Right hindlimb (tissue), 1 donor: ENCODE results near the gene PLPP3.

Experiments used
- DNase-seq: peaks from one replicate; pipeline ENCODE4 v3.0.0-alpha.2; 2018

The PLPP3 gene

GRCh38 chr1:56575865-56576264, 3.5 kb downstream of the PLPP3 start:
- no peak for DNase-seq

GRCh38 chr1:56574794-56575193, 4.6 kb downstream of the PLPP3 start:
- DNase-seq = no peak

- DNase-seq = no peak
Measured at GRCh38 chr1:56573311-56573710, 6.1 kb downstream of the PLPP3 start.

GRCh38 chr1:56572334-56573050, 6.9 kb downstream of the PLPP3 start:
- DNase-seq = no peak

- DNase-seq = no peak
Measured at GRCh38 chr1:56571448-56571847, 7.9 kb downstream of the PLPP3 start.

GRCh38 chr1:56570924-56571372, 8.4 kb downstream of the PLPP3 start:
- no peak for DNase-seq

GRCh38 chr1:56569661-56570060, 9.7 kb downstream of the PLPP3 start:
- no peak for DNase-seq

- DNase-seq = no peak
Measured at GRCh38 chr1:56566994-56567393, 12.4 kb downstream of the PLPP3 start.

GRCh38 chr1:56566061-56566744, 13.2 kb downstream of the PLPP3 start:
- DNase-seq = no peak

GRCh38 chr1:56564615-56565014, 14.7 kb downstream of the PLPP3 start:
- no peak for DNase-seq

- no peak for DNase-seq
Measured at GRCh38 chr1:56563568-56563967, 15.8 kb downstream of the PLPP3 start.

GRCh38 chr1:56562891-56563452, 16.4 kb downstream of the PLPP3 start:
- no peak for DNase-seq

- DNase-seq = no peak
Measured at GRCh38 chr1:56561227-56562019, 17.9 kb downstream of the PLPP3 start.

- no peak for DNase-seq
Measured at GRCh38 chr1:56557746-56558145, 21.6 kb downstream of the PLPP3 start.

GRCh38 chr1:56555448-56555847, 23.9 kb downstream of the PLPP3 start:
- DNase-seq = no peak

- DNase-seq = no peak
Measured at GRCh38 chr1:56553046-56553445, 26.3 kb downstream of the PLPP3 start.

GRCh38 chr1:56552349-56552748, 27.0 kb downstream of the PLPP3 start:
- no peak for DNase-seq

GRCh38 chr1:56551691-56552090, 27.7 kb downstream of the PLPP3 start:
- no peak for DNase-seq

- DNase-seq = no peak
Measured at GRCh38 chr1:56550859-56551188, 28.5 kb downstream of the PLPP3 start.

- DNase-seq = no peak
Measured at GRCh38 chr1:56550138-56550858, 29.1 kb downstream of the PLPP3 start.

- DNase-seq = no peak
Measured at GRCh38 chr1:56548571-56548970, 30.8 kb downstream of the PLPP3 start.

- DNase-seq = no peak
Measured at GRCh38 chr1:56547977-56548376, 31.4 kb downstream of the PLPP3 start.

- DNase-seq = no peak
Measured at GRCh38 chr1:56547473-56547872, 31.9 kb downstream of the PLPP3 start.
